CD14-positive monocyte (primary cell): Measurements from ENCODE around the gene CPLANE2. TPM values are rescaled to one million over a fixed set of nuclear protein-coding genes. Genes with fewer than 3 reads are reported as not detected.
"Not testable (repeated sequence)": the region's sequence is repeated elsewhere in the genome, so short reads cannot be mapped to it uniquely, and the experiment has no call there.

Experiments
- DNase-seq, 3 donors: peaks; one replicate each; pipeline ENCODE4 v3.0.0-alpha.2; 2011 to 2022
- H2AFZ ChIP-seq: 2 replicates; pipeline ENCODE4 v1.6.0; 2012; ENCODE audit warnings: mild to moderate bottlenecking, low read depth, low read length, inconsistent platforms; ENCODE audit not compliant: insufficient read depth, poor library complexity, severe bottlenecking
- H3K27ac ChIP-seq, 2 donors: 1 replicate in 1 of 2; 2 replicates in 1 of 2; pipeline ENCODE4 v1.5.1; 2012 to 2013; ENCODE audit warnings: low read length in 2 of 2, control low read depth in 1 of 2, inconsistent platforms in 1 of 2, low read depth in 1 of 2, mild to moderate bottlenecking in 1 of 2
- H3K27me3 ChIP-seq, 2 donors: one replicate each; pipeline versions ENCODE4 v1.6.0 to v1.6.1; 2011 to 2013; ENCODE audit warnings: low read length in 2 of 2; ENCODE audit not compliant: control insufficient read depth in 2 of 2, insufficient read depth in 2 of 2
- H3K36me3 ChIP-seq, 2 donors: replicated peaks in 1 of 2; 1 replicate in 1 of 2; 2 replicates in 1 of 2; pipeline versions ENCODE4 v1.5.1 to v1.6.1; 2012 to 2013; ENCODE audit warnings: low read length in 2 of 2, control low read depth in 1 of 2, inconsistent platforms in 1 of 2, mild to moderate bottlenecking in 1 of 2; ENCODE audit not compliant: insufficient read depth in 2 of 2, control insufficient read depth in 1 of 2
- H3K4me1 ChIP-seq, 2 donors: 1 replicate in 1 of 2; 2 replicates in 1 of 2; pipeline versions ENCODE4 v1.5.1 to v1.6.1; 2012 to 2013; ENCODE audit warnings: low read length in 2 of 2, control low read depth in 1 of 2, inconsistent platforms in 1 of 2, mild to moderate bottlenecking in 1 of 2, moderate library complexity in 1 of 2; ENCODE audit not compliant: insufficient read depth in 2 of 2, control insufficient read depth in 1 of 2
- H3K4me2 ChIP-seq: replicated peaks from 2 replicates; pipeline ENCODE3; 2012; ENCODE audit warnings: low read length, moderate library complexity, mild to moderate bottlenecking; ENCODE audit not compliant: poor library complexity, severe bottlenecking; ENCODE audit errors: extremely low read depth
- H3K4me3 ChIP-seq, 3 experiments: fragments of 200-600 bp in 1 of 3; sonication (generic) in 1 of 3; replicated peaks in 1 of 3; 1 replicate in 2 of 3; 2 replicates in 1 of 3; pipeline ENCODE4 v1.5.1; 2011 to 2013; ENCODE audit warnings: low read length in 3 of 3, mild to moderate bottlenecking in 3 of 3, control low read depth in 2 of 3, low read depth in 2 of 3, inconsistent platforms in 1 of 3, moderate library complexity in 1 of 3
- H3K79me2 ChIP-seq: 2 replicates; pipeline ENCODE4 v1.6.0; 2012; ENCODE audit warnings: mild to moderate bottlenecking, control low read depth, inconsistent platforms, low read length, moderate library complexity; ENCODE audit not compliant: insufficient read depth
- H3K9ac ChIP-seq: 2 replicates; pipeline ENCODE4 v1.6.0; 2017; ENCODE audit warnings: low read length, mild to moderate bottlenecking; ENCODE audit not compliant: insufficient read depth, poor library complexity, severe bottlenecking
- H3K9me3 ChIP-seq, 2 donors: replicated peaks in 1 of 2; 1 replicate in 1 of 2; 2 replicates in 1 of 2; pipeline versions ENCODE4 v1.5.1 to v1.6.1; 2012 to 2013; ENCODE audit warnings: low read length in 2 of 2, control low read depth in 1 of 2; ENCODE audit not compliant: control insufficient read depth in 1 of 2, insufficient read depth in 1 of 2
- H4K20me1 ChIP-seq: 2 replicates; pipeline ENCODE4 v1.6.0; 2012; ENCODE audit warnings: mild to moderate bottlenecking, low read length, control low read depth, moderate library complexity; ENCODE audit not compliant: insufficient read depth
- H3K27ac Mint-ChIP-seq, 7 donors: one replicate each; pipeline ENCODE4 v1.8.0; 2020; ENCODE audit warnings: mild to moderate bottlenecking in 7 of 7, mixed read lengths in 7 of 7, moderate library complexity in 6 of 7, inconsistent platforms in 2 of 7
- H3K27me3 Mint-ChIP-seq, 3 donors: one replicate each; pipeline ENCODE4 v1.8.0; 2021 to 2022; ENCODE audit warnings: low read depth in 3 of 3, mild to moderate bottlenecking in 3 of 3, mixed read lengths in 3 of 3, moderate library complexity in 3 of 3, inconsistent platforms in 1 of 3
- H3K36me3 Mint-ChIP-seq, 2 donors: one replicate each; pipeline ENCODE4 v1.8.0; 2020; ENCODE audit warnings: mixed read lengths in 2 of 2, inconsistent platforms in 1 of 2, mild to moderate bottlenecking in 1 of 2
- H3K4me1 Mint-ChIP-seq: one replicate; pipeline ENCODE4 v1.8.0; 2020; ENCODE audit warnings: mild to moderate bottlenecking, mixed read lengths
- H3K4me3 Mint-ChIP-seq, 2 donors: one replicate each; pipeline ENCODE4 v1.8.0; 2020; ENCODE audit warnings: mild to moderate bottlenecking in 2 of 2, mixed read lengths in 2 of 2, moderate library complexity in 1 of 2
- H3K9me3 Mint-ChIP-seq, 7 donors: one replicate each; pipeline ENCODE4 v1.8.0; 2020 to 2022; ENCODE audit warnings: mixed read lengths in 7 of 7, mild to moderate bottlenecking in 6 of 7, moderate library complexity in 6 of 7, inconsistent platforms in 2 of 7
- WGBS: methylation state at CpG from one replicate; pipeline ENCODE4 v1.1.5; 2013; ENCODE audit warnings: missing lambda C conversion rate; ENCODE audit not compliant: insufficient coverage; 5-methylcytosine and 5-hydroxymethylcytosine counted together
- intact Hi-C, 2 donors: fragments of 100-400 bp; cut with micrococcal nuclease; formaldehyde crosslinking; loops; one replicate each; pipeline versions ENCODE4 v1.15.0 to v1.15.1; 2023
- polyA plus RNA-seq, 3 donors: library from polyadenylated mRNA; depleted of rRNA in 1 of 3; unstranded in 2 of 3; stranded (reverse) in 1 of 3; fragments of 300-500 nt in 2 of 3; fragments of >200 nt in 1 of 3; fragmentation: Illumina TruSeq in 2 of 3; gene quantifications; 1 replicate in 2 of 3; 2 replicates in 1 of 3; pipeline ENCODE4 v1.2.3, GENCODE V29; 2012 to 2021
- TF ChIP-seq, protein P1 (sequence below): fragments of 200-600 bp; IDR thresholded peaks from one replicate; pipeline ENCODE4 v1.8.0; 2022; ENCODE audit warnings: antibody characterized with exemption, mild to moderate bottlenecking

The CPLANE2 gene
- polyA plus RNA-seq, 3 donors = 0.54 to 1.7 (median 1.4) TPM

DNA sequence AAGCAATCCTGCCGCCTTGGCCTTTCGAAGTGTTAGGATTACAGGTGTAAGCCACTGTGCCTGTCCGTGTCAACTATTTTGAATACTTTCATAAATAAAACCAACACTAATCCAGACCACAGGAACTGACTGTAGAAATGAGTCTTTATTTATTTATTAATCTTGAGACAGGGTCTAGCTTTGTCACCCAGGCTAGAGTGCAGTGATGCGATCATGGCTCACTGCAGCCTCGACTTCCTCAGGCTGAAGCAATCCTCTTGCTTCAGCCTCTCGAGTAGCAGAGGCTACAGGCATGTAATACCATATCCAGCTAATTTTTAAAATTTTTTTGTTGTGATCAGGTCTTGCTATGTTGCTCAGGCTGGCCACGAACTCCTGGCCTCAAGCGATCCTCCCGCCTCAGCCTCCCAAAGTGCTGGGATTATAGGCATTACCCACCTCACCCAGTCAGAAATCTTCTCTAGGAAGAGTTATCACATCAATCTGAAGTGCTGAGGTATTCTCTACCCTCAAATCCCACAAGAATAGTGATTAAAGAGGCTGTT, 21.7 kb upstream of the CPLANE2 start:
- Histone ChIP-seq H3K4me2 (no peak overlapping the region), H3K79me2 (peaks cover 5% of the 10 kb centered on the region), H3K9me3 (no peaks in the 10 kb centered on the region), H3K4me3 (no peak overlapping the region), H2AFZ (no peak overlapping the region), H3K27ac (no peak overlapping the region), H3K27me3 (no peaks in the 10 kb centered on the region), H3K36me3 (peaks cover 32 to 56% of the 10 kb centered on the region in 2 donors), H3K9ac (no peak overlapping the region), H4K20me1 (peaks cover 63% of the 10 kb centered on the region), H3K4me1 (no peaks in the 10 kb centered on the region)
- intact Hi-C loops = no loop called here
- Mint-ChIP-seq H3K4me1 (no peaks in the 10 kb centered on the region), H3K4me3 (no peak overlapping the region), H3K27me3 (no peaks in the 10 kb centered on the region), H3K9me3 (no peaks in the 10 kb centered on the region), H3K27ac (peak overlapping the region in 3 of 7 donors; percentile 45 to 51 (median 50)), H3K36me3 (peaks cover 34 to 41% of the 10 kb centered on the region in 2 donors)
- 100% methylated on average over 1 of the region's 9 CpGs for WGBS
- no peak for DNase-seq
- TF ChIP-seq, protein P1, sequence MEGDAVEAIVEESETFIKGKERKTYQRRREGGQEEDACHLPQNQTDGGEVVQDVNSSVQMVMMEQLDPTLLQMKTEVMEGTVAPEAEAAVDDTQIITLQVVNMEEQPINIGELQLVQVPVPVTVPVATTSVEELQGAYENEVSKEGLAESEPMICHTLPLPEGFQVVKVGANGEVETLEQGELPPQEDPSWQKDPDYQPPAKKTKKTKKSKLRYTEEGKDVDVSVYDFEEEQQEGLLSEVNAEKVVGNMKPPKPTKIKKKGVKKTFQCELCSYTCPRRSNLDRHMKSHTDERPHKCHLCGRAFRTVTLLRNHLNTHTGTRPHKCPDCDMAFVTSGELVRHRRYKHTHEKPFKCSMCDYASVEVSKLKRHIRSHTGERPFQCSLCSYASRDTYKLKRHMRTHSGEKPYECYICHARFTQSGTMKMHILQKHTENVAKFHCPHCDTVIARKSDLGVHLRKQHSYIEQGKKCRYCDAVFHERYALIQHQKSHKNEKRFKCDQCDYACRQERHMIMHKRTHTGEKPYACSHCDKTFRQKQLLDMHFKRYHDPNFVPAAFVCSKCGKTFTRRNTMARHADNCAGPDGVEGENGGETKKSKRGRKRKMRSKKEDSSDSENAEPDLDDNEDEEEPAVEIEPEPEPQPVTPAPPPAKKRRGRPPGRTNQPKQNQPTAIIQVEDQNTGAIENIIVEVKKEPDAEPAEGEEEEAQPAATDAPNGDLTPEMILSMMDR = no peak

DNA sequence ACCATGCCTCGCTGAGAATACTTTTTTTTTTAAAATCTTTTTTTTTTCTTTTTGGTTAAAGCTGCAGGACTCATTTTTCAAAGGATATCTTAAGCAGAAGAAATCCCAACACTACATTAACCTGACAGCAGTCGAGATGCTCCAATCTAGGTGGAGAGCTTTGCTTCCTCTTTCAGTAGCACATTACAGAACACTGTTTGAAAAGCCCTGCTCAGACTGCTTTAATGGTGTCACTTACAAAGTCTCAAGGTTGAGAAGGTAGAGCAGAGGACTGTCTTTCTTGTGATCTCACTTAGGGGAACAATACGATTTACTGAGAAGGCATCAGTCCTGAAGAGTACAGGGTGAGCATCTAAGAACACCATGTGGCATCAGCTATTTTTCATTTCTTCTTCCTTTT, 21.0 kb upstream of the CPLANE2 start:
- intact Hi-C loops = no loop called here
- Histone ChIP-seq H3K9me3 (no peaks in the 10 kb centered on the region), H3K27ac (no peak overlapping the region), H3K36me3 (peaks cover 39 to 63% of the 10 kb centered on the region in 2 donors), H3K4me2 (no peak overlapping the region), H3K27me3 (no peaks in the 10 kb centered on the region), H3K9ac (no peak overlapping the region), H3K79me2 (peaks cover 5% of the 10 kb centered on the region), H4K20me1 (peaks cover 61% of the 10 kb centered on the region), H2AFZ (no peak overlapping the region), H3K4me3 (no peak overlapping the region), H3K4me1 (no peaks in the 10 kb centered on the region)
- no peak overlapping the region for H3K4me3 Mint-ChIP-seq
- WGBS = no CpG with 5 or more reads among the region's 3 CpGs
- TF ChIP-seq, protein P1 = no peak
- no peaks in the 10 kb centered on the region for H3K9me3 Mint-ChIP-seq
- no peaks in the 10 kb centered on the region for H3K27me3 Mint-ChIP-seq
- H3K4me1 Mint-ChIP-seq = no peaks in the 10 kb centered on the region
- H3K27ac Mint-ChIP-seq = no peak overlapping the region
- no peak for DNase-seq
- H3K36me3 Mint-ChIP-seq = peaks cover 38 to 40% of the 10 kb centered on the region in 2 donors

DNA sequence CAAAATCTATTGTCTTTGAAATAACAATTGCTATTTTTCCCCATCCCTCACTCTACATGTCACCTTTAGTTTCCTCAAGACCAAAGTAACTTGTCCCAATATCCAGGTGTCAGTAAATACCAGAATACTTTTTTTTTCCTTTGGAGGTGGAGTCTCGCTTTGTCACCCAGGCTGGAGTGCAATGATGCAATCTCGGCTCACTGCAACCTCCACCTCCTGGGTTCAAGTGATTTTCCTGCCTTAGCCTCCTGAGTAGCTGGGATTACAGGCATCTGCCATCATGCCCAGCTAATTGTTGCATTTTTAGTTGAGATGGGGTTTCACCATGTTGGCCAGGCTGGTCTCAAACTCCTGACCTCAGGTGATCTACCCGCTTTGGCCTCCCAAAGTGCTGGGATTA, 20.6 kb upstream of the CPLANE2 start:
- H3K4me3 ChIP-seq, DNase-seq, H3K4me3 Mint-ChIP-seq, H3K27me3 ChIP-seq, H3K27ac Mint-ChIP-seq, H3K9me3 ChIP-seq, H3K4me1 Mint-ChIP-seq, H3K9me3 Mint-ChIP-seq, H3K4me2 ChIP-seq, H3K79me2 ChIP-seq, H3K9ac ChIP-seq, intact Hi-C loops, H3K27ac ChIP-seq, H2AFZ ChIP-seq, H3K4me1 ChIP-seq, H3K27me3 Mint-ChIP-seq: not testable (repeated sequence)
- peaks cover 60% of the 10 kb centered on the region for H4K20me1 ChIP-seq
- no CpG with 5 or more reads among the region's 3 CpGs for WGBS
- peaks cover 41 to 43% of the 10 kb centered on the region in 2 donors for H3K36me3 Mint-ChIP-seq
- peaks cover 43 to 64% of the 10 kb centered on the region in 2 donors for H3K36me3 ChIP-seq
